Hematopoietic multipotent progenitor cell treated with erythropoietin and hydrocortisone succinate and interleukin-3 and kit ligand, for 6 days (in vitro differentiated cells): ENCODE data around the gene MDH1.
"Not testable (repeated sequence)": the region's sequence is repeated elsewhere in the genome, so short reads cannot be mapped to it uniquely, and the experiment has no call there.

Source experiments
- DNase-seq: peaks from one replicate; pipeline ENCODE4 v3.0.0-alpha.2; 2015

The MDH1 gene

GRCh38 chr2:63588385-63589147 lies at the start of gene MDH1, which contains the start of gene WDPCP:
MDH1 (plus strand) TSS chr2:63588963; CDS start chr2:63589044, 81 bp downstream.
WDPCP (minus strand) TSS chr2:63588477; CDS start chr2:63588271, 206 bp downstream.
- DNase-seq: peak; percentile 99

GRCh38 chr2:63539416-63540162 lies 49.2 kb upstream of the MDH1 start:
- DNase-seq: no peak

GRCh38 chr2:63544017-63544627 lies 44.6 kb upstream of the MDH1 start:
- DNase-seq: peak; percentile 66

- no peak for DNase-seq
Observed at GRCh38 chr2:63545023-63545422, 43.7 kb upstream of the MDH1 start.

GRCh38 chr2:63553049-63553448 lies 35.7 kb upstream of the MDH1 start:
- no peak for DNase-seq

GRCh38 chr2:63555299-63555698 lies 33.5 kb upstream of the MDH1 start:
- DNase-seq: no peak

GRCh38 chr2:63555931-63556330 lies 32.8 kb upstream of the MDH1 start:
- no peak for DNase-seq

GRCh38 chr2:63557819-63558218 lies 30.9 kb upstream of the MDH1 start:
- not testable (repeated sequence) for DNase-seq

- not testable (repeated sequence) for DNase-seq
Observed at GRCh38 chr2:63558922-63559321, 29.8 kb upstream of the MDH1 start.

GRCh38 chr2:63562751-63563150 lies 26.0 kb upstream of the MDH1 start:
- DNase-seq: no peak

GRCh38 chr2:63569740-63570139 lies 19.0 kb upstream of the MDH1 start:
- DNase-seq: no peak

- no peak for DNase-seq
Observed at GRCh38 chr2:63571291-63571690, 17.5 kb upstream of the MDH1 start.

- no peak for DNase-seq
Observed at GRCh38 chr2:63572001-63572400, 16.8 kb upstream of the MDH1 start.

GRCh38 chr2:63573026-63573425 lies 15.7 kb upstream of the MDH1 start:
- not testable (repeated sequence) for DNase-seq

GRCh38 chr2:63573726-63574345 lies 14.9 kb upstream of the MDH1 start:
- DNase-seq: not testable (repeated sequence)

- no peak for DNase-seq
Observed at GRCh38 chr2:63576546-63576945, 12.2 kb upstream of the MDH1 start.

- DNase-seq: no peak
Observed at GRCh38 chr2:63578767-63579166, 10.0 kb upstream of the MDH1 start.

- DNase-seq: no peak
Observed at GRCh38 chr2:63580651-63581297, 8.0 kb upstream of the MDH1 start.

GRCh38 chr2:63581298-63581961 lies 7.3 kb upstream of the MDH1 start:
- no peak for DNase-seq

GRCh38 chr2:63582873-63583272 lies 5.9 kb upstream of the MDH1 start:
- DNase-seq: no peak

GRCh38 chr2:63587814-63588384 lies 864 bp upstream of the MDH1 start:
- DNase-seq: no peak
